ENCODE measurements around the gene STOML1. TPM values are rescaled to one million over a fixed set of nuclear protein-coding genes. Genes with fewer than 3 reads are reported as not detected.
"Not testable (repeated sequence)": the region's sequence is repeated elsewhere in the genome, so short reads cannot be mapped to it uniquely, and the experiment has no call there.

The STOML1 gene
- total and polyA plus RNA-seq, 7 experiments from 2014 or later = 7.5 to 21.3 (median 14.0) TPM

DNA sequence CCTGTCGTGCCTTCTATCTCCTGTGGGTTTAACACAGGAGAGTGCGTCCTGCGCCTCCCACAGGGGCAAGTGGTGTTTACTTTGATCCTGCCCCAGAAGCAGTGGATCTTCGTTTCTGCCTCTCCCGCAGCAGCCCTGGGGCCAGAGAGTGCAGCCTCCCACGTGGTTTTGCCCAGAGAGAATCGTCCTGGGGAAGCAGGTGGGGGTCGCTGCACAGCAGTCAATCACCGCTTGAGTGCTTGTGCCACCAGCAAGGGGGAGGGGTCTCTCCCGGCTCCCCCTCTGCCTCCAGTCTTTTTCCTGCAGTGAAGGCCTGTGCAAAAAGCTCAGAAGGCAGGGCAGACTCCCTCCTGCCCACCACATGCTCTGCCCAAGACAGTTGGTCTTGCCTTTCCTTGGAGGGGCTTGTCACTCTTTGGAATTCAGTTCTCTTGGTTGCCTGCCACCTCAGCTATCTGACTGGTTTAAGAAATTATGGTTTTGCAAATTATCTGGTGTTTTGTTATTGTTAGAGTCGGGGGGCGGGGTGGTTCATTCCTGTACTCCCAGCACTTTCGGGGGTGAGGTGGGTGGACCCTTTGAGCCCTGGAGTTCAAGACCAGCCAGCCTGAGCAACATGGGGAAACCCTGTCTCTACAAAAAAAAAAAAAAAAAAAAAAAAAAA lies 26.9 kb downstream of the STOML1 start:
- ATAC-seq (peak; percentile 35), DNase-seq (peak in 4 of 9 donors; percentile 11 to 61 (median 40))
- no peaks in the 10 kb centered on the region for H3K27me3 ChIP-seq (ENCODE audit: control insufficient read depth in 2 of 2, insufficient read depth in 2 of 2, low read length in 2 of 2)
- peak overlapping the region; percentile 75 to 90 (median 84) for H3K4me3 Mint-ChIP-seq
- H3K27ac ChIP-seq (ENCODE audit: low read depth, low read length) = peak overlapping the region; percentile 33
- intact Hi-C loops (cut with micrococcal nuclease) = loop anchor here (2.0 kb wide), 2 partner anchors 30 to 68 kb away; partner anchors contain the start of gene PML (in 1 of the 2)
- peaks cover 22 to 48% (median 43%) of the 10 kb centered on the region in 7 donors for H3K4me1 Mint-ChIP-seq
- no peaks in the 10 kb centered on the region for H3K36me3 ChIP-seq (ENCODE audit: control insufficient read depth in 2 of 3, insufficient read depth in 3 of 3, low read length in 3 of 3)
- peak overlapping the region; percentile 82 to 94 (median 88) for H3K27ac Mint-ChIP-seq
- H3K9me3 Mint-ChIP-seq = peaks cover 0 to 1% (median 0%) of the 10 kb centered on the region in 11 donors
- H3K9me3 ChIP-seq (ENCODE audit: control insufficient read depth in 2 of 3, low read length in 3 of 3) = no peaks in the 10 kb centered on the region
- H3K27me3 Mint-ChIP-seq = peaks cover 0 to 4% (median 0%) of the 10 kb centered on the region in 5 donors
- POLR2A ChIA-PET = interaction anchor here (0.7 to 3.3 kb wide), 9 partner anchors 11 to 358 kb away, joined by 3 to 25 read pairs (median 4); partner anchors contain the start of gene PML
- CTCF ChIA-PET = interaction anchor here (0.6 to 4.3 kb wide), 6 partner anchors 9 to 812 kb away, joined by 3 to 68 read pairs (median 6); no protein-coding TSS in a partner anchor
- H3K36me3 Mint-ChIP-seq = no peaks in the 10 kb centered on the region
- H3K4me1 ChIP-seq (ENCODE audit: control insufficient read depth in 2 of 2, insufficient read depth in 2 of 2, low read length in 2 of 2) = peaks cover 14 to 22% of the 10 kb centered on the region in 2 donors
- H3K4me3 ChIP-seq (ENCODE audit: low read length) = peak overlapping the region; percentile 75

DNA sequence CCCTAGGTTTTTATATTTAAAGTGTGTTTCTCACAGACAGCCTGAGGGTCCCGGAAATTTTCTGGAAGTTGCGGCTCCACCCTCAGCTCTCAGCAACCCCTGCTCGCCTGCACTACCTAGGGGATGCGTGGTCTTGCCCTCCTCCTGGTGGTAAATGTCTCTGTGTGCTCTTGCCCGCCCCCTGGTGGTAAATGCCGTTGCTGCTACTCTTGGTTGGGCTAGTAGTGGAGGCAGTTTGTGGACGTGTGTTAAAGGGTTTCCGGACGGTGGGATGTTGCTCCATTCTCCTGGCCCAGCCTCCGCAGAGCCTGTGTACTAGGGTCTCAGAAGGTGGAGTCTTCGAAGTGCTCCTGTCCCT lies 27.4 kb downstream of the STOML1 start:
- Histone ChIP-seq H3K36me3 (ENCODE audit: control insufficient read depth in 2 of 3, insufficient read depth in 3 of 3, low read length in 3 of 3) (no peaks in the 10 kb centered on the region), H3K27me3 (ENCODE audit: control insufficient read depth in 2 of 2, insufficient read depth in 2 of 2, low read length in 2 of 2) (no peaks in the 10 kb centered on the region), H3K9me3 (ENCODE audit: control insufficient read depth in 2 of 3, low read length in 3 of 3) (no peaks in the 10 kb centered on the region), H3K27ac (ENCODE audit: low read depth, low read length) (peak overlapping the region; percentile 33), H3K4me1 (ENCODE audit: control insufficient read depth in 2 of 2, insufficient read depth in 2 of 2, low read length in 2 of 2) (peaks cover 15 to 25% of the 10 kb centered on the region in 2 donors), H3K4me3 (ENCODE audit: low read length) (peak overlapping the region; percentile 75)
- ChIA-PET CTCF (interaction anchor here (0.7 to 4.3 kb wide), 8 partner anchors 8 to 45 kb away, joined by 3 to 68 read pairs (median 4); no protein-coding TSS in a partner anchor), POLR2A (interaction anchor here (1.1 to 3.3 kb wide), 4 partner anchors 12 to 30 kb away, joined by 3 to 25 read pairs (median 5); partner anchors contain the start of gene PML)
- Mint-ChIP-seq H3K4me3 (peak overlapping the region; percentile 75 to 90 (median 84)), H3K27me3 (peaks cover 0 to 4% (median 0%) of the 10 kb centered on the region in 5 donors), H3K36me3 (no peaks in the 10 kb centered on the region), H3K9me3 (peaks cover 0 to 1% (median 0%) of the 10 kb centered on the region in 11 donors), H3K27ac (peak overlapping the region; percentile 46 to 94 (median 88)), H3K4me1 (peaks cover 23 to 52% (median 45%) of the 10 kb centered on the region in 7 donors)
- DNase-seq (peak; percentile 74 to 89 (median 83)), ATAC-seq (peak; percentile 95)
- intact Hi-C loops (cut with micrococcal nuclease) = loop anchor here (1.0 to 5.0 kb wide), 6 partner anchors 9 to 90 kb away; partner anchors contain the start of genes LOXL1 (in 1 of the 2) and PML (in 1 of the 2)

DNA sequence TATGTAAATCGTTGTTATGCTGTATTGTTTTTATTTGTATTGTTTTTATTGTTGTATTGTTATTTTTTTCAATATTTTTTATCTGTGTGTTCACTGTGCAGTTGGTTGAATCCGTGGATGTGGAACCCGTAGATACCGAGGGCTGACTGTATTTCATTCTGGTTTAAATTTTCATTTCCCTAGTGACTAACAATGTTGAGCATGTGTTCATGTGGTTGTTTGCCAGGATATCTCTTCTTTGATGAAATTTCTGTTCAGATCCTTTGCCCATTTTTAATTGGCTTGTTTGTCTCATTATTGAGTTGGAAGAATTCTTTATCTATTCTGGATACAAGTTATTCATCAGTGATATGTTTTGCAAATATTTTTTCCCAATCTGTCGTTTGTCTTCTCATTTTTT lies 29.7 kb downstream of the STOML1 start:
- ChIA-PET CTCF (interaction anchor here (4.3 kb wide), 1 partner anchor 12 kb away, joined by 68 read pairs; no protein-coding TSS in a partner anchor), POLR2A (no interaction called here)
- Histone ChIP-seq H3K4me1 (ENCODE audit: control insufficient read depth in 2 of 2, insufficient read depth in 2 of 2, low read length in 2 of 2) (peaks cover 26 to 34% of the 10 kb centered on the region in 2 donors), H3K4me3 (ENCODE audit: low read length) (no peak overlapping the region), H3K9me3 (ENCODE audit: control insufficient read depth in 2 of 3, low read length in 3 of 3) (no peaks in the 10 kb centered on the region), H3K27me3 (ENCODE audit: control insufficient read depth in 2 of 2, insufficient read depth in 2 of 2, low read length in 2 of 2) (no peaks in the 10 kb centered on the region), H3K27ac (ENCODE audit: low read depth, low read length) (no peak overlapping the region), H3K36me3 (ENCODE audit: control insufficient read depth in 2 of 3, insufficient read depth in 3 of 3, low read length in 3 of 3) (no peaks in the 10 kb centered on the region)
- intact Hi-C loops (cut with micrococcal nuclease) = loop anchor here in 1 of 2 donors (5.0 kb wide), 1 partner anchor 35 kb away; the partner anchor contains the start of gene LOXL1
- no peak for DNase-seq
- no peaks in the 10 kb centered on the region for H3K36me3 Mint-ChIP-seq
- peaks cover 0 to 1% (median 0%) of the 10 kb centered on the region in 11 donors for H3K9me3 Mint-ChIP-seq
- H3K27me3 Mint-ChIP-seq = peaks cover 0 to 4% (median 0%) of the 10 kb centered on the region in 5 donors
- no peak for ATAC-seq
- H3K4me1 Mint-ChIP-seq = peaks cover 30 to 64% (median 57%) of the 10 kb centered on the region in 7 donors
- no peak overlapping the region for H3K4me3 Mint-ChIP-seq
- peak overlapping the region in 3 of 9 donors; percentile 21 to 42 (median 28) for H3K27ac Mint-ChIP-seq

DNA sequence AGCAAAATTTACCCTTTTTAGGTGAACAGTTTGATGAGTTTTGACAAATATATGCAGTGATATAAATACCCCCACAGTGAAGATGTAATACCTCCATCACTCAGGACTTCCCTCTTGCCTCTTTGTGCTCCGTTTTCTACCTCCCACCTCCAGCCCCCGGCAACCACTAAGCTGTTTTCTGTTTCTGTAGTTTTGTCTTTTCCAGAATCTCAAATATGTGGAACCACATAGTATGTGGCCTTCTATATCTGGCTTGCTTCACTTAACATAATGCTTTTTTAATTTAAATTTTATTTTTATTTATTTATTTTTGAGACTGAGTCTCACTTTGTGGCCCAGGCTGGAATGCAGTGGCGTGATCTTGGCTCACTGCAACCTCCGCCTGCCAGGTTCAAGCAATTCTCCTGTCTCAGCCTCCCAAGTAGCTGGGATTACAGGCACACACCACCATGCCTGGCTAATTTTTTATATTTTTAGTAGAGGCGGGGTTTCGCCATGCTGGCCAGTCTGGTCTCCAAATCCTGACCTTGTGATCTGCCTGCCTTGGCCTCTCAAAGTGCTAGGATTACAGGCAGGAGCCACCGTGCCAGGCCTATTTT lies 31.5 kb downstream of the STOML1 start:
- Mint-ChIP-seq H3K4me3 (peak overlapping the region in 2 of 10 donors; percentile 27 to 47), H3K4me1 (peaks cover 26 to 53% (median 48%) of the 10 kb centered on the region in 7 donors), H3K27ac (peak overlapping the region in 7 of 9 donors; percentile 30 to 70 (median 56))
- H3K27me3 ChIP-seq (ENCODE audit: control insufficient read depth in 2 of 2, insufficient read depth in 2 of 2, low read length in 2 of 2); H3K9me3 ChIP-seq (ENCODE audit: control insufficient read depth in 2 of 3, low read length in 3 of 3); DNase-seq; H3K36me3 ChIP-seq (ENCODE audit: control insufficient read depth in 2 of 3, insufficient read depth in 3 of 3, low read length in 3 of 3); H3K27me3 Mint-ChIP-seq; H3K9me3 Mint-ChIP-seq; H3K36me3 Mint-ChIP-seq; ATAC-seq; H3K4me3 ChIP-seq (ENCODE audit: low read length); H3K27ac ChIP-seq (ENCODE audit: low read depth, low read length): not testable (repeated sequence)
- ChIA-PET POLR2A (interaction anchor here (0.6 to 1.2 kb wide), 2 partner anchors 11 to 13 kb away, joined by 4 to 6 read pairs; no protein-coding TSS in a partner anchor), CTCF (interaction anchor here (0.6 to 3.3 kb wide), 7 partner anchors 9 to 1369 kb away, joined by 3 to 24 read pairs (median 4); partner anchors contain the start of gene PML)
- intact Hi-C loops (cut with micrococcal nuclease) = loop anchor here in 1 of 2 donors (5.0 kb wide), 1 partner anchor 33 kb away; the partner anchor contains the start of gene LOXL1
- peaks cover 19 to 20% of the 10 kb centered on the region in 2 donors for H3K4me1 ChIP-seq (ENCODE audit: control insufficient read depth in 2 of 2, insufficient read depth in 2 of 2, low read length in 2 of 2)

DNA sequence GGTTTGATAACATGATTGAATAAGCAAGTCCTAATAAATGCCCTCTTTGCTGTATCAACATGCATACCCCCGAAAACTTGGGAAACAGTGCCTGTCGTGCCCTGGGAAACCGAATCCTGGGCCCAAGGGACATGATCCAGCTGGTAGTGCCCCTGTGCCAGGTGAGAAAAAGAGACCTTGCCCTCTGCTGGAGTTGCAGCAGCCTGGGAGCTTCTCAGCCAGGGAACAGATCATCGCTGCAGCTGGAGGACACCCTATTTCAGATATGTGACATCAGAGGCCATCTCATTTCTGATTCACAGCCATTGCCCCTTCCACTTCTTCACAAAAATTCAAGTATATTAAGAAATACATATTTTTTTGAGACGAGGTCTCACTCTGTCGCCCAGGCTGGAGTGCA lies 32.3 kb downstream of the STOML1 start:
- Histone ChIP-seq H3K4me1 (ENCODE audit: control insufficient read depth in 2 of 2, insufficient read depth in 2 of 2, low read length in 2 of 2) (peaks cover 12 to 13% of the 10 kb centered on the region in 2 donors), H3K9me3 (ENCODE audit: control insufficient read depth in 2 of 3, low read length in 3 of 3) (no peaks in the 10 kb centered on the region), H3K4me3 (ENCODE audit: low read length) (no peak overlapping the region), H3K36me3 (ENCODE audit: control insufficient read depth in 2 of 3, insufficient read depth in 3 of 3, low read length in 3 of 3) (no peaks in the 10 kb centered on the region), H3K27ac (ENCODE audit: low read depth, low read length) (peak overlapping the region; percentile 14), H3K27me3 (ENCODE audit: control insufficient read depth in 2 of 2, insufficient read depth in 2 of 2, low read length in 2 of 2) (no peaks in the 10 kb centered on the region)
- DNase-seq = no peak
- no peak for ATAC-seq
- CTCF ChIA-PET = interaction anchor here (0.7 to 3.3 kb wide), 9 partner anchors 8 to 336 kb away, joined by 3 to 24 read pairs (median 4); partner anchors contain the start of gene PML
- Mint-ChIP-seq H3K27ac (peak overlapping the region; percentile 78 to 97 (median 88)), H3K4me1 (peaks cover 18 to 45% (median 41%) of the 10 kb centered on the region in 7 donors), H3K9me3 (peaks cover 0 to 1% (median 0%) of the 10 kb centered on the region in 11 donors), H3K4me3 (peak overlapping the region in 9 of 10 donors; percentile 58 to 76 (median 71)), H3K27me3 (peaks cover 0 to 4% (median 0%) of the 10 kb centered on the region in 5 donors), H3K36me3 (no peaks in the 10 kb centered on the region)
- POLR2A ChIA-PET = interaction anchor here (1.2 to 1.4 kb wide), 2 partner anchors 12 to 32 kb away, joined by 6 read pairs; no protein-coding TSS in a partner anchor
- intact Hi-C loops (cut with micrococcal nuclease) = loop anchor here (1.0 to 5.0 kb wide), 2 partner anchors 8 to 32 kb away; partner anchors contain the start of gene LOXL1 (in 1 of the 2)
